ENCODE results near the gene HEBP1. TPM values are rescaled to one million over a fixed set of nuclear protein-coding genes. Genes with fewer than 3 reads are reported as not detected.

The HEBP1 gene
- total RNA-seq, 1 donor from 2014 or later = 28.9 TPM

- Mint-ChIP-seq H3K4me3 (ENCODE audit: unreplicated experiment) (no peak overlapping the region), H3K36me3 (ENCODE audit: low read depth, unreplicated experiment) (no peaks in the 10 kb centered on the region), H3K27ac (ENCODE audit: unreplicated experiment) (no peak overlapping the region), H3K9me3 (ENCODE audit: unreplicated experiment) (no peaks in the 10 kb centered on the region), H3K27me3 (ENCODE audit: low read depth, unreplicated experiment) (peaks cover 4% of the 10 kb centered on the region), H3K4me1 (ENCODE audit: low read depth, unreplicated experiment) (no peaks in the 10 kb centered on the region)
- Histone ChIP-seq H3K27me3 (ENCODE audit: insufficient read depth, low read length) (no peaks in the 10 kb centered on the region), H3K36me3 (ENCODE audit: insufficient read depth, low read length) (no peaks in the 10 kb centered on the region), H3K4me2 (ENCODE audit: low read length) (no peak overlapping the region), H3K79me2 (ENCODE audit: insufficient read depth, low read length) (no peaks in the 10 kb centered on the region), H3K4me3 (ENCODE audit: insufficient read depth, low read depth, low read length) (no peak overlapping the region), H3K9ac (ENCODE audit: low read length) (no peak overlapping the region), H4K20me1 (ENCODE audit: insufficient read depth, low read length) (no peaks in the 10 kb centered on the region), H3K4me1 (ENCODE audit: insufficient read depth, low read length) (no peaks in the 10 kb centered on the region), H2AFZ (ENCODE audit: low read depth, low read length) (no peak overlapping the region), H3K27ac (ENCODE audit: low read depth, low read length) (no peak overlapping the region), H3K9me3 (ENCODE audit: insufficient read depth, low read depth, low read length) (no peaks in the 10 kb centered on the region)
- TF ChIP-seq EZH2 (IDR thresholded peaks at IDR 0.05; ENCODE audit: insufficient read depth, low read length) = no peak
- no peak for TF ChIP-seq CTCF (IDR thresholded peaks at IDR 0.05; ENCODE audit: insufficient read depth, low read depth, low read length)
- FAIRE-seq = no peak
- DNase-seq (ENCODE audit: low read depth) = no peak
Observed at GRCh38 chr12:12941450-12942350, 58.4 kb downstream of the HEBP1 start.

DNA sequence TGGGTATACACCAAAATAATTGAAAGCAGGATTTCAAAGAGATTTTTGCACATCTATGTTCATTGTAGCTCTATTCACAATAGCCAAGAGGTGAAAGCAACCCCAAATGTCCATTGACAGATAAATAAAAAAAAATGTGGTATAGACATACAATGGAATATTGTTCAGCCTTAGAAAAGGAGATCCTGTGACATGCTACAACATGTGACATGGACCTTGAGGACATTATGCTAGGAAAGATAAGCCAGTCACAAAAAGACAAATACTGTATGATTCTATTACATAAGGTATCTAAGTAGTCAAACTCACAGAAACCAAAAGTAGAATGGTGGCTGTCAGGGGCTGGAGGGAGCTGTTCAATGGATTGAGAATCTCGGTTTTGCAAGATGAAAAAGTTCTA is 60.2 kb downstream of the HEBP1 start:
- H3K9me3 Mint-ChIP-seq (ENCODE audit: unreplicated experiment) = no peaks in the 10 kb centered on the region
- H3K27me3 Mint-ChIP-seq (ENCODE audit: low read depth, unreplicated experiment) = no peaks in the 10 kb centered on the region
- TF ChIP-seq CTCF (IDR thresholded peaks at IDR 0.05; ENCODE audit: insufficient read depth, low read depth, low read length) = no peak
- TF ChIP-seq EZH2 (IDR thresholded peaks at IDR 0.05; ENCODE audit: insufficient read depth, low read length) = no peak
- Histone ChIP-seq H3K27ac (ENCODE audit: low read depth, low read length) (no peak overlapping the region), H3K9ac (ENCODE audit: low read length) (no peak overlapping the region), H3K79me2 (ENCODE audit: insufficient read depth, low read length) (no peaks in the 10 kb centered on the region), H4K20me1 (ENCODE audit: insufficient read depth, low read length) (no peaks in the 10 kb centered on the region), H3K9me3 (ENCODE audit: insufficient read depth, low read depth, low read length) (no peaks in the 10 kb centered on the region), H3K36me3 (ENCODE audit: insufficient read depth, low read length) (no peaks in the 10 kb centered on the region), H3K27me3 (ENCODE audit: insufficient read depth, low read length) (no peaks in the 10 kb centered on the region), H2AFZ (ENCODE audit: low read depth, low read length) (no peak overlapping the region), H3K4me1 (ENCODE audit: insufficient read depth, low read length) (no peaks in the 10 kb centered on the region), H3K4me2 (ENCODE audit: low read length) (no peak overlapping the region), H3K4me3 (ENCODE audit: insufficient read depth, low read depth, low read length) (no peak overlapping the region)
- H3K27ac Mint-ChIP-seq (ENCODE audit: unreplicated experiment) = no peak overlapping the region
- H3K4me1 Mint-ChIP-seq (ENCODE audit: low read depth, unreplicated experiment) = no peaks in the 10 kb centered on the region
- H3K36me3 Mint-ChIP-seq (ENCODE audit: low read depth, unreplicated experiment) = no peaks in the 10 kb centered on the region
- H3K4me3 Mint-ChIP-seq (ENCODE audit: unreplicated experiment) = no peak overlapping the region
- DNase-seq (ENCODE audit: low read depth) (no peak), FAIRE-seq (no peak)

- FAIRE-seq (no peak), DNase-seq (ENCODE audit: low read depth) (no peak)
- no peak overlapping the region for H3K4me3 ChIP-seq (ENCODE audit: insufficient read depth, low read depth, low read length)
- H3K27me3 Mint-ChIP-seq (ENCODE audit: low read depth, unreplicated experiment) = peaks cover 2% of the 10 kb centered on the region
- no peaks in the 10 kb centered on the region for H3K27me3 ChIP-seq (ENCODE audit: insufficient read depth, low read length)
- H3K4me1 ChIP-seq (ENCODE audit: insufficient read depth, low read length) = no peaks in the 10 kb centered on the region
- H3K36me3 Mint-ChIP-seq (ENCODE audit: low read depth, unreplicated experiment) = no peaks in the 10 kb centered on the region
- H3K36me3 ChIP-seq (ENCODE audit: insufficient read depth, low read length) = no peaks in the 10 kb centered on the region
- H4K20me1 ChIP-seq (ENCODE audit: insufficient read depth, low read length) = no peaks in the 10 kb centered on the region
- H3K27ac Mint-ChIP-seq (ENCODE audit: unreplicated experiment) = no peak overlapping the region
- no peaks in the 10 kb centered on the region for H3K79me2 ChIP-seq (ENCODE audit: insufficient read depth, low read length)
- H3K9ac ChIP-seq (ENCODE audit: low read length) = no peak overlapping the region
- no peaks in the 10 kb centered on the region for H3K4me1 Mint-ChIP-seq (ENCODE audit: low read depth, unreplicated experiment)
- no peak for TF ChIP-seq EZH2 (IDR thresholded peaks at IDR 0.05; ENCODE audit: insufficient read depth, low read length)
- TF ChIP-seq CTCF (IDR thresholded peaks at IDR 0.05; ENCODE audit: insufficient read depth, low read depth, low read length) = no peak
- H2AFZ ChIP-seq (ENCODE audit: low read depth, low read length) = no peak overlapping the region
- H3K4me3 Mint-ChIP-seq (ENCODE audit: unreplicated experiment) = no peak overlapping the region
- no peak overlapping the region for H3K27ac ChIP-seq (ENCODE audit: low read depth, low read length)
- no peak overlapping the region for H3K4me2 ChIP-seq (ENCODE audit: low read length)
- H3K9me3 Mint-ChIP-seq (ENCODE audit: unreplicated experiment) = no peaks in the 10 kb centered on the region
- no peaks in the 10 kb centered on the region for H3K9me3 ChIP-seq (ENCODE audit: insufficient read depth, low read depth, low read length)
Observed at GRCh38 chr12:12938541-12938940, 61.5 kb downstream of the HEBP1 start.

Measured in astrocyte (in vitro differentiated cells and primary cell).